Mesendoderm (in vitro differentiated cells): ENCODE results near the gene PDIA6.

Experiments
- DNase-seq: peaks from one replicate; pipeline ENCODE4 v3.0.0; 2013
- H2AK5ac ChIP-seq: 2 replicates; pipeline ENCODE4 v1.6.1; 2013; ENCODE audit warnings: low read length, inconsistent platforms
- H2BK120ac ChIP-seq: 2 replicates; pipeline ENCODE4 v1.6.1; 2013; ENCODE audit warnings: low read depth, mild to moderate bottlenecking, low read length, moderate library complexity, mixed read lengths
- H2BK15ac ChIP-seq: replicated peaks from 2 replicates; pipeline ENCODE4 v1.6.1; 2013; ENCODE audit warnings: low read depth, mild to moderate bottlenecking, moderate library complexity
- H2BK5ac ChIP-seq: 2 replicates; pipeline ENCODE4 v1.6.1; 2013; ENCODE audit warnings: low read length, inconsistent platforms
- H3K18ac ChIP-seq: 2 replicates; pipeline ENCODE4 v1.6.1; 2013; ENCODE audit warnings: mild to moderate bottlenecking, low read length, mixed read lengths
- H3K23ac ChIP-seq: one replicate; pipeline ENCODE4 v1.6.1; 2013; ENCODE audit warnings: low read length
- H3K27ac ChIP-seq: 2 replicates; pipeline ENCODE4 v1.5.1; 2013; ENCODE audit warnings: low read depth, mild to moderate bottlenecking, inconsistent platforms, low read length, moderate library complexity
- H3K27me3 ChIP-seq: 2 replicates; pipeline ENCODE4 v1.6.1; 2013; ENCODE audit warnings: low read length, control low read depth, mild to moderate bottlenecking, inconsistent platforms; ENCODE audit not compliant: insufficient read depth, poor library complexity
- H3K36me3 ChIP-seq: 2 replicates; pipeline ENCODE4 v1.6.1; 2013; ENCODE audit warnings: low read length, inconsistent platforms; ENCODE audit not compliant: control insufficient read depth, insufficient read depth
- H3K4ac ChIP-seq: one replicate; pipeline ENCODE4 v1.6.1; 2013; ENCODE audit warnings: low read depth, mild to moderate bottlenecking, low read length, moderate library complexity
- H3K4me1 ChIP-seq: 2 replicates; pipeline ENCODE4 v1.6.1; 2013; ENCODE audit warnings: low read depth, low read length, inconsistent platforms; ENCODE audit not compliant: control insufficient read depth
- H3K4me2 ChIP-seq: 2 replicates; pipeline ENCODE4 v1.6.1; 2013; ENCODE audit warnings: low read length
- H3K4me3 ChIP-seq: 2 replicates; pipeline ENCODE4 v1.5.1; 2013; ENCODE audit warnings: mild to moderate bottlenecking, low read length
- H3K56ac ChIP-seq: one replicate; pipeline ENCODE4 v1.6.1; 2013; ENCODE audit warnings: low read length
- H3K79me1 ChIP-seq: 2 replicates; pipeline ENCODE4 v1.6.1; 2013; ENCODE audit warnings: low read length, inconsistent platforms
- H3K79me2 ChIP-seq: 2 replicates; pipeline ENCODE4 v1.6.1; 2013; ENCODE audit warnings: mild to moderate bottlenecking, low read length; ENCODE audit not compliant: control insufficient read depth, insufficient read depth
- H3K9ac ChIP-seq: 2 replicates; pipeline ENCODE4 v1.6.1; 2013; ENCODE audit warnings: low read length, inconsistent platforms
- H4K5ac ChIP-seq: one replicate; pipeline ENCODE4 v1.6.1; 2013; ENCODE audit warnings: low read length
- H4K8ac ChIP-seq: one replicate; pipeline ENCODE4 v1.6.1; 2013; ENCODE audit warnings: low read depth, mild to moderate bottlenecking, control low read depth, low read length, moderate library complexity
- WGBS: extraction: QIAGEN DNeasy Blood & Tissue Kit; methylation state at CpG from one replicate; pipeline ENCODE4 v1.1.7; 2013; ENCODE audit warnings: low lambda C conversion rate, missing lambda C conversion rate; ENCODE audit not compliant: insufficient coverage; ENCODE audit errors: extremely low coverage; 5-methylcytosine and 5-hydroxymethylcytosine counted together

PDIA6 gene

GRCh38 chr2:10780491-10780820 lies 32.1 kb downstream of the PDIA6 start:
- Histone ChIP-seq H4K5ac (no peak overlapping the region), H3K9ac (no peak overlapping the region), H3K56ac (no peak overlapping the region), H4K8ac (no peak overlapping the region), H2AK5ac (no peak overlapping the region), H2BK15ac (no peak overlapping the region), H2BK5ac (no peak overlapping the region), H3K36me3 (peaks cover 29% of the 10 kb centered on the region), H3K27ac (no peak overlapping the region), H3K4me3 (no peak overlapping the region), H3K4me1 (no peaks in the 10 kb centered on the region), H3K23ac (no peak overlapping the region), H3K4me2 (no peak overlapping the region), H2BK120ac (no peak overlapping the region), H3K79me1 (peaks cover 8% of the 10 kb centered on the region), H3K79me2 (peaks cover 1% of the 10 kb centered on the region), H3K18ac (no peak overlapping the region), H3K27me3 (no peaks in the 10 kb centered on the region), H3K4ac (no peak overlapping the region)
- no peak for DNase-seq
- no CpG with 5 or more reads among the region's 11 CpGs for WGBS

- Histone ChIP-seq H2BK120ac (no peak overlapping the region), H3K27me3 (no peaks in the 10 kb centered on the region), H2BK5ac (no peak overlapping the region), H3K27ac (no peak overlapping the region), H3K4me3 (no peak overlapping the region), H3K4ac (no peak overlapping the region), H2AK5ac (no peak overlapping the region), H2BK15ac (no peak overlapping the region), H3K79me2 (no peaks in the 10 kb centered on the region), H4K5ac (no peak overlapping the region), H3K9ac (no peak overlapping the region), H3K79me1 (peaks cover 8% of the 10 kb centered on the region), H3K23ac (no peak overlapping the region), H3K56ac (no peak overlapping the region), H3K4me2 (no peak overlapping the region), H3K36me3 (peaks cover 27% of the 10 kb centered on the region), H3K4me1 (no peaks in the 10 kb centered on the region), H4K8ac (no peak overlapping the region), H3K18ac (no peak overlapping the region)
- no peak for DNase-seq
- WGBS: no CpG with 5 or more reads among the region's 25 CpGs
These were observed 32.7 kb downstream of the PDIA6 start for GRCh38 chr2:10779776-10780490.

DNA sequence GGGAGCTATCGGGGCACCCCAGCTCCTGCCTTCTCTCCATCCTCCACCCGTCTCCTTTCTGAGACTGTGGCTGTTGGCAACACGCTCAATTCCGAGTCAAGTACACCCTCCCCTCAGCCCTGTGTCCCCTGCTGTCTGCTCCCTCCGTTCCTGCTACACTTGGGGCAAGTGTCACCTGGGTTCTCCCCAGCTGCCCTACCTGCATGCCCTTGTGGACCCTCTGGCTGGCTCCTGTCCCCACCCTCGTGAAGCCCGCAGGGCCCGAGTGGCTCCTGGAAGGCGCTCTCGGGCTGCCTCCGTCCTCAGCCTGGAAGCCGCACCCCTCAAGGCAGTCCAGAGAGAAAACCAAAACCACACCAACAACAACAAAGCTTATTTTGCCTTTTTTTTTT lies 33.9 kb downstream of the PDIA6 start:
- Histone ChIP-seq H2BK5ac (no peak overlapping the region), H3K56ac (no peak overlapping the region), H3K4me2 (no peak overlapping the region), H3K23ac (no peak overlapping the region), H4K8ac (no peak overlapping the region), H3K27me3 (no peaks in the 10 kb centered on the region), H3K79me2 (no peaks in the 10 kb centered on the region), H4K5ac (no peak overlapping the region), H2BK120ac (no peak overlapping the region), H2BK15ac (no peak overlapping the region), H3K79me1 (peaks cover 7% of the 10 kb centered on the region), H3K4me3 (no peak overlapping the region), H3K9ac (no peak overlapping the region), H3K18ac (no peak overlapping the region), H3K36me3 (peaks cover 19% of the 10 kb centered on the region), H2AK5ac (no peak overlapping the region), H3K4me1 (no peaks in the 10 kb centered on the region), H3K27ac (no peak overlapping the region), H3K4ac (no peak overlapping the region)
- DNase-seq: no peak
- no CpG with 5 or more reads among the region's 12 CpGs for WGBS

GRCh38 chr2:10777842-10778723 lies 34.5 kb downstream of the PDIA6 start:
- H2BK15ac ChIP-seq: no peak overlapping the region
- peaks cover 19% of the 10 kb centered on the region for H3K36me3 ChIP-seq
- no peak for DNase-seq
- no peaks in the 10 kb centered on the region for H3K4me1 ChIP-seq
- no peak overlapping the region for H3K56ac ChIP-seq
- no peaks in the 10 kb centered on the region for H3K79me2 ChIP-seq
- H3K27me3 ChIP-seq: no peaks in the 10 kb centered on the region
- no peak overlapping the region for H2BK5ac ChIP-seq
- no peak overlapping the region for H3K4me2 ChIP-seq
- H3K23ac ChIP-seq: no peak overlapping the region
- H3K27ac ChIP-seq: no peak overlapping the region
- no peak overlapping the region for H2AK5ac ChIP-seq
- no peak overlapping the region for H4K8ac ChIP-seq
- no peak overlapping the region for H2BK120ac ChIP-seq
- WGBS: no CpG with 5 or more reads among the region's 27 CpGs
- H3K4me3 ChIP-seq: no peak overlapping the region
- no peak overlapping the region for H3K18ac ChIP-seq
- H4K5ac ChIP-seq: no peak overlapping the region
- peaks cover 7% of the 10 kb centered on the region for H3K79me1 ChIP-seq
- H3K9ac ChIP-seq: no peak overlapping the region
- H3K4ac ChIP-seq: no peak overlapping the region

GRCh38 chr2:10777111-10777841 lies 35.3 kb downstream of the PDIA6 start:
- Histone ChIP-seq H2BK5ac (no peak overlapping the region), H3K79me2 (no peaks in the 10 kb centered on the region), H3K18ac (no peak overlapping the region), H3K4ac (no peak overlapping the region), H3K23ac (no peak overlapping the region), H3K36me3 (peaks cover 16% of the 10 kb centered on the region), H3K27ac (no peak overlapping the region), H2AK5ac (no peak overlapping the region), H2BK120ac (no peak overlapping the region), H3K4me3 (no peak overlapping the region), H4K5ac (no peak overlapping the region), H3K79me1 (peaks cover 7% of the 10 kb centered on the region), H3K27me3 (no peaks in the 10 kb centered on the region), H4K8ac (no peak overlapping the region), H3K56ac (no peak overlapping the region), H3K4me1 (no peaks in the 10 kb centered on the region), H3K4me2 (no peak overlapping the region), H2BK15ac (no peak overlapping the region), H3K9ac (no peak overlapping the region)
- DNase-seq: no peak
- no CpG with 5 or more reads among the region's 26 CpGs for WGBS
